H9 (cell line): ENCODE results near the gene ZNF546. TPM values are rescaled to one million over a fixed set of nuclear protein-coding genes. Genes with fewer than 3 reads are reported as not detected.

ENCODE experiments used
- DNase-seq: peaks from one replicate; pipeline ENCODE4 v3.0.0-alpha.2; 2017
- H2AFZ ChIP-seq: one replicate; pipeline ENCODE4 v1.6.1; 2013; ENCODE audit warnings: mild to moderate bottlenecking, low read length, control low read depth, moderate library complexity
- H2AK5ac ChIP-seq: 2 replicates; pipeline ENCODE4 v1.6.1; 2013; ENCODE audit warnings: low read length, control low read depth, mixed read lengths; ENCODE audit not compliant: insufficient read length
- H2BK120ac ChIP-seq: one replicate; pipeline ENCODE4 v1.6.1; 2013; ENCODE audit warnings: low read depth, mild to moderate bottlenecking, low read length, control low read depth, inconsistent platforms; ENCODE audit not compliant: poor library complexity, severe bottlenecking
- H2BK12ac ChIP-seq: 2 replicates; pipeline ENCODE4 v1.6.1; 2013; ENCODE audit warnings: low read length, control low read depth, mixed read lengths, low read depth; ENCODE audit not compliant: insufficient read length
- H2BK15ac ChIP-seq: 2 replicates; pipeline ENCODE4 v1.6.1; 2013; ENCODE audit warnings: low read depth, low read length, control low read depth
- H2BK20ac ChIP-seq: one replicate; pipeline ENCODE4 v1.6.1; 2013; ENCODE audit warnings: low read depth, mild to moderate bottlenecking, low read length, control low read depth, inconsistent platforms; ENCODE audit not compliant: poor library complexity, severe bottlenecking
- H2BK5ac ChIP-seq: 2 replicates; pipeline ENCODE4 v1.6.1; 2013; ENCODE audit warnings: low read length, control low read depth, mixed read lengths; ENCODE audit not compliant: insufficient read length
- H3K14ac ChIP-seq: 2 replicates; pipeline ENCODE4 v1.6.1; 2013; ENCODE audit warnings: low read length, control low read depth; ENCODE audit not compliant: insufficient read depth
- H3K18ac ChIP-seq: 2 replicates; pipeline ENCODE4 v1.6.1; 2013; ENCODE audit warnings: low read depth, mild to moderate bottlenecking, mixed read lengths, low read length, control low read depth; ENCODE audit not compliant: insufficient read length
- H3K23ac ChIP-seq: 2 replicates; pipeline ENCODE4 v1.6.1; 2013; ENCODE audit warnings: low read length, control low read depth, mixed read lengths, low read depth; ENCODE audit not compliant: insufficient read length
- H3K23me2 ChIP-seq: 2 replicates; pipeline ENCODE4 v1.6.1; 2013; ENCODE audit warnings: low read depth, mild to moderate bottlenecking, mixed read lengths, low read length, control low read depth; ENCODE audit not compliant: insufficient read length, poor library complexity, severe bottlenecking
- H3K27ac ChIP-seq: 2 replicates; pipeline ENCODE4 v1.5.1; 2013; ENCODE audit warnings: low read length, control low read depth, mixed read lengths, low read depth; ENCODE audit not compliant: insufficient read length
- H3K27me3 ChIP-seq: 2 replicates; pipeline ENCODE4 v1.6.1; 2013; ENCODE audit warnings: low read length, control low read depth, inconsistent platforms; ENCODE audit not compliant: insufficient read depth
- H3K4ac ChIP-seq: 2 replicates; pipeline ENCODE4 v1.6.1; 2013; ENCODE audit warnings: low read depth, mild to moderate bottlenecking, control low read depth, inconsistent platforms, low read length, moderate library complexity
- H3K4me1 ChIP-seq: 2 replicates; pipeline ENCODE4 v1.6.1; 2013; ENCODE audit warnings: low read length, control low read depth, inconsistent platforms; ENCODE audit not compliant: insufficient read depth
- H3K4me2 ChIP-seq: 2 replicates; pipeline ENCODE4 v1.6.1; 2013; ENCODE audit warnings: low read length, control low read depth, mixed read lengths; ENCODE audit not compliant: insufficient read length, insufficient read depth
- H3K56ac ChIP-seq: 2 replicates; pipeline ENCODE4 v1.6.1; 2013; ENCODE audit warnings: low read depth, mild to moderate bottlenecking, mixed read lengths, low read length, control low read depth; ENCODE audit not compliant: insufficient read length
- H3K79me1 ChIP-seq: 2 replicates; pipeline ENCODE4 v1.6.1; 2013; ENCODE audit warnings: low read depth, mild to moderate bottlenecking, moderate library complexity, low read length, control low read depth, inconsistent platforms; ENCODE audit not compliant: insufficient read depth, poor library complexity, severe bottlenecking
- H3K79me2 ChIP-seq: 2 replicates; pipeline ENCODE4 v1.6.1; 2013; ENCODE audit warnings: low read length, control low read depth, inconsistent platforms; ENCODE audit not compliant: insufficient read depth
- H3K9ac ChIP-seq: 2 replicates; pipeline ENCODE4 v1.6.1; 2013; ENCODE audit warnings: low read length, control low read depth, mixed read lengths; ENCODE audit not compliant: insufficient read length; ENCODE audit errors: extremely low read depth
- H3K9me3 ChIP-seq: one replicate; pipeline ENCODE4 v1.6.1; 2013; ENCODE audit warnings: low read depth, low read length, inconsistent platforms; ENCODE audit not compliant: control insufficient read depth
- H3T11ph ChIP-seq: one replicate; pipeline ENCODE4 v1.6.1; 2013; ENCODE audit warnings: mild to moderate bottlenecking, low read length, control low read depth, inconsistent platforms
- H4K20me1 ChIP-seq: one replicate; pipeline ENCODE4 v1.6.1; 2013; ENCODE audit not compliant: control insufficient read depth, insufficient read length, insufficient read depth
- H4K5ac ChIP-seq: 2 replicates; pipeline ENCODE4 v1.6.1; 2013; ENCODE audit warnings: low read depth, mild to moderate bottlenecking, mixed read lengths, low read length, control low read depth; ENCODE audit not compliant: insufficient read length
- H4K8ac ChIP-seq: replicated peaks from 2 replicates; pipeline ENCODE4 v1.6.1; 2013; ENCODE audit warnings: low read length, control low read depth, mixed read lengths, low read depth; ENCODE audit not compliant: insufficient read length
- H4K91ac ChIP-seq: 2 replicates; pipeline ENCODE4 v1.6.1; 2013; ENCODE audit warnings: low read depth, mild to moderate bottlenecking, moderate library complexity, mixed read lengths, low read length, control low read depth; ENCODE audit not compliant: insufficient read length
- H3K27ac Mint-ChIP-seq, 3 experiments: 2 replicates in 2 of 3; 3 replicates in 1 of 3; pipeline ENCODE4 v1.8.0; 2020 to 2021; ENCODE audit warnings: mixed read lengths in 3 of 3, mild to moderate bottlenecking in 1 of 3, moderate library complexity in 1 of 3
- H3K27me3 Mint-ChIP-seq: 2 replicates; pipeline ENCODE4 v1.8.0; 2021; ENCODE audit warnings: low read depth, mild to moderate bottlenecking, moderate library complexity, mixed read lengths
- H3K36me3 Mint-ChIP-seq, 3 experiments: 2 replicates in 2 of 3; 3 replicates in 1 of 3; pipeline ENCODE4 v1.8.0; 2020 to 2021; ENCODE audit warnings: low read depth in 3 of 3, mixed read lengths in 3 of 3; ENCODE audit not compliant: insufficient read depth in 1 of 3
- H3K4me1 Mint-ChIP-seq, 2 experiments: 2 replicates each; pipeline ENCODE4 v1.8.0; 2020; ENCODE audit warnings: mixed read lengths in 2 of 2
- H3K4me3 Mint-ChIP-seq, 2 experiments: 2 replicates in 1 of 2; 3 replicates in 1 of 2; pipeline ENCODE4 v1.8.0; 2020 to 2021; ENCODE audit warnings: mild to moderate bottlenecking in 2 of 2, mixed read lengths in 2 of 2, moderate library complexity in 1 of 2
- H3K9me3 Mint-ChIP-seq, 2 experiments: 2 replicates in 1 of 2; 3 replicates in 1 of 2; pipeline ENCODE4 v1.8.0; 2020; ENCODE audit warnings: mild to moderate bottlenecking in 2 of 2, mixed read lengths in 2 of 2, moderate library complexity in 1 of 2
- CTCF ChIP-seq: fragments of 200-600 bp; sonication (generic); conservative IDR thresholded peaks from 3 replicates; pipeline ENCODE4 v1.8.0; 2021; ENCODE audit warnings: antibody characterized with exemption, mild to moderate bottlenecking
- WGBS: extraction: QIAGEN DNeasy Blood & Tissue Kit; methylation state at CpG from one replicate; pipeline ENCODE4 v1.1.7; 2013; ENCODE audit warnings: missing lambda C conversion rate, low lambda C conversion rate, mixed read lengths; ENCODE audit not compliant: insufficient read length; ENCODE audit errors: extremely low coverage; 5-methylcytosine and 5-hydroxymethylcytosine counted together
- long read RNA-seq: library from polyadenylated mRNA; unstranded; transcript quantifications from one replicate; pipeline ENCODE4 v2.0.0, GENCODE V29; 2020
- total RNA-seq: library from RNA; stranded (reverse); gene quantifications from 2 replicates; pipeline ENCODE4 v1.2.1, GENCODE V29; 2021

The ZNF546 gene
- total RNA-seq: 1.7 and 1.8 TPM in 2 replicates
- long read RNA-seq, full-length matches to known transcripts: 3 of 9 reads
- long read RNA-seq, partial matches to known transcripts: 1 of 9 reads
- long read RNA-seq, other reads (novel, unspliced or antisense): 5 of 9 reads

- H2AFZ ChIP-seq: no peak within 1 kb of the TSS
- no peak within 1 kb of the TSS for H3T11ph ChIP-seq
- H4K91ac ChIP-seq: no peak within 1 kb of the TSS
- peak within 1 kb of the TSS; percentile 89 to 100 for H3K4me3 Mint-ChIP-seq
- H2BK12ac ChIP-seq: no peak within 1 kb of the TSS
- H3K27ac Mint-ChIP-seq: peak within 1 kb of the TSS in 2 of 3 experiments; percentile 15 to 98; a peak in 6 of 7 replicates
- no peak within 1 kb of the TSS for H4K8ac ChIP-seq
- no peak within 1 kb of the TSS for H2BK120ac ChIP-seq
- peak within 1 kb of the TSS; percentile 88 for H3K4me2 ChIP-seq
- H4K5ac ChIP-seq: no peak within 1 kb of the TSS
- H3K9me3 ChIP-seq: peaks cover 11% of the 10 kb centered on the region
- H3K9ac ChIP-seq: peak within 1 kb of the TSS; percentile 48
- no peaks in the 10 kb centered on the region for H4K20me1 ChIP-seq
- peaks cover 14 to 25% (median 21%) of the 10 kb centered on the region in 3 experiments for H3K36me3 Mint-ChIP-seq
- H3K27me3 Mint-ChIP-seq: no peaks in the 10 kb centered on the region
- H3K9me3 Mint-ChIP-seq: peaks cover 18 to 29% of the 10 kb centered on the region in 2 experiments
- no peaks in the 10 kb centered on the region for H3K79me1 ChIP-seq
- H2BK5ac ChIP-seq: no peak within 1 kb of the TSS
- no peak within 1 kb of the TSS for H3K27ac ChIP-seq
- no peak for TF ChIP-seq CTCF
- H3K4ac ChIP-seq: no peak within 1 kb of the TSS
- H2BK15ac ChIP-seq: no peak within 1 kb of the TSS
- H3K27me3 ChIP-seq: no peaks in the 10 kb centered on the region
- H2BK20ac ChIP-seq: no peak within 1 kb of the TSS
- H3K4me1 ChIP-seq: no peaks in the 10 kb centered on the region
- H3K79me2 ChIP-seq: peaks cover 2% of the 10 kb centered on the region; the same call in 1 of the 2 replicates
- no CpG with 5 or more reads among the region's 53 CpGs for WGBS
- H2AK5ac ChIP-seq: no peak within 1 kb of the TSS
- peaks cover 10 to 18% of the 10 kb centered on the region in 2 experiments for H3K4me1 Mint-ChIP-seq
- no peak within 1 kb of the TSS for H3K56ac ChIP-seq
- peak; percentile 83 for DNase-seq
- peaks cover 4% of the 10 kb centered on the region for H3K23me2 ChIP-seq
- no peak within 1 kb of the TSS for H3K18ac ChIP-seq
- H3K23ac ChIP-seq: no peak within 1 kb of the TSS
- 0 out of 2 replicates have a peak within 1 kb of the TSS, but pooled peaks have one; percentile 6 for H3K14ac ChIP-seq
These were observed at the start of gene ZNF546 for GRCh38 chr19:39996811-39997637. TSS of gene ZNF546 (plus strand) at chr19:39997060. CDS start at chr19:39998327, 1,267 bp downstream.
